GM12878 (cell line): ENCODE results near the gene FAM217B. TPM values are rescaled to one million over a fixed set of nuclear protein-coding genes. Genes with fewer than 3 reads are reported as not detected.
A peak's percentile ranks its signal among the peaks of the same experiment; 100 is the strongest.

Experiments
- ATAC-seq: fragments of 200-7000 bp; cut with Tn5 transposase; 3 replicates; pipeline ENCODE4 v1.9.1; 2020; ENCODE audit warnings: mild to moderate bottlenecking, moderate library complexity
- BruUV-seq: library from RNA; stranded (reverse); fragments of 400-500 nt; replicated peaks from 2 replicates; lab custom pipeline; 2021; lab: Mats Ljungman, UMichigan
- CTCF ChIA-PET: fragments of 300-600 bp; sonication (Branson Sonifier 250); formaldehyde crosslinking; extraction: SDS; loops from one replicate; lab custom pipeline; 2021; ENCODE audit warnings: inconsistent platforms; lab: Yijun Ruan, JAX
- POLR2A ChIA-PET: fragments of 350-600 bp; formaldehyde crosslinking; extraction: SDS; loops from one replicate; lab custom pipeline; 2021; ENCODE audit warnings: inconsistent platforms; lab: Charles Lee
- RAD21 ChIA-PET: fragments of 300-600 bp; sonication (Branson Sonifier 250); formaldehyde crosslinking; loops from one replicate; lab custom pipeline; 2023; ENCODE audit warnings: antibody characterized with exemption; ENCODE audit not compliant: unreplicated experiment; lab: Charles Lee
- SMC1A ChIA-PET: fragments of 300-600 bp; sonication (Branson Sonifier 250); formaldehyde crosslinking; loops from one replicate; lab custom pipeline; 2023; ENCODE audit not compliant: unreplicated experiment, uncharacterized antibody; lab: Charles Lee
- DNase-seq: peaks from one replicate; pipeline ENCODE4 v3.0.0-alpha.2; 2011; ENCODE audit warnings: low read depth, low spot score
- FAIRE-seq: peaks from 3 replicates; lab custom pipeline; 2011; peaks lifted over from hg19 to GRCh38; lab: Jason Lieb, UNC
- H2AFZ ChIP-seq: 2 replicates; pipeline ENCODE4 v1.6.0; 2011; ENCODE audit warnings: low read depth, low read length, control low read depth; ENCODE audit not compliant: control insufficient read depth
- H3K27ac ChIP-seq: 2 replicates; pipeline ENCODE4 v1.5.1; 2011; ENCODE audit warnings: control low read depth; ENCODE audit not compliant: control insufficient read depth, insufficient read depth
- H3K27me3 ChIP-seq, 2 experiments: replicated peaks in 1 of 2; 2 replicates each; pipeline versions ENCODE4 v1.6.0 to v1.6.1; 2011; ENCODE audit warnings: low read length in 1 of 2; ENCODE audit not compliant: control insufficient read depth in 2 of 2, insufficient read depth in 2 of 2
- H3K36me3 ChIP-seq, 2 experiments: 2 replicates each; pipeline ENCODE4 v1.5.1; 2011; ENCODE audit warnings: low read length in 1 of 2; ENCODE audit not compliant: control insufficient read depth in 2 of 2, insufficient read depth in 2 of 2
- H3K4me1 ChIP-seq: 2 replicates; pipeline ENCODE4 v1.6.1; 2011; ENCODE audit warnings: mild to moderate bottlenecking, low read length, moderate library complexity, mixed read lengths; ENCODE audit not compliant: control insufficient read depth, insufficient read depth
- H3K4me2 ChIP-seq: 2 replicates; pipeline ENCODE4 v1.6.0; 2011; ENCODE audit warnings: control low read depth; ENCODE audit not compliant: control insufficient read depth, insufficient read depth
- H3K4me3 ChIP-seq: fragments of 200-600 bp; sonication (generic); 2 replicates; pipeline ENCODE4 v1.5.1; 2016
- H3K79me2 ChIP-seq: 2 replicates; pipeline ENCODE4 v1.6.0; 2011; ENCODE audit warnings: low read length; ENCODE audit not compliant: control insufficient read depth, insufficient read depth
- H3K9ac ChIP-seq: 2 replicates; pipeline ENCODE4 v1.8.0; 2011; ENCODE audit warnings: low read length, control low read depth, mixed read lengths; ENCODE audit not compliant: control insufficient read depth, insufficient read depth
- H3K9me3 ChIP-seq: replicated peaks from 3 replicates; pipeline ENCODE4 v1.5.1; 2011; ENCODE audit warnings: mild to moderate bottlenecking, low read length; ENCODE audit not compliant: control insufficient read depth, insufficient read depth
- H4K20me1 ChIP-seq: 2 replicates; pipeline ENCODE4 v1.6.0; 2011; ENCODE audit not compliant: control insufficient read depth, insufficient read depth
- HDAC6 ChIP-seq: fragments of 200-600 bp; sonication (generic); IDR thresholded peaks from one replicate; pipeline ENCODE4 v1.8.0; 2017; ENCODE audit warnings: antibody characterized with exemption; ENCODE audit not compliant: unreplicated experiment
- HDGF ChIP-seq: fragments of 450-650 bp; IDR thresholded peaks from 2 replicates; pipeline ENCODE4 v1.6.1; 2016; ENCODE audit warnings: antibody characterized with exemption
- NRF1 ChIP-seq: conservative IDR thresholded peaks from 2 replicates; pipeline ENCODE4 v1.6.1; 2011; ENCODE audit warnings: mild to moderate bottlenecking, low read depth, low read length, improper control_type of control experiment
- POU2F2 ChIP-seq: IDR thresholded peaks from 3 replicates; pipeline ENCODE4 v1.6.1; 2011; ENCODE audit warnings: low read depth, mild to moderate bottlenecking, low read length, borderline replicate concordance
- TCF3 ChIP-seq: IDR thresholded peaks from 2 replicates; pipeline ENCODE4 v1.6.1; 2012; ENCODE audit warnings: low read depth, mild to moderate bottlenecking, low read length, borderline replicate concordance; ENCODE audit not compliant: insufficient read depth
- WGBS: methylation state at CpG from one replicate; pipeline ENCODE4 v1.1.6; 2016; ENCODE audit warnings: low lambda C conversion rate; ENCODE audit not compliant: insufficient replicate concordance, insufficient coverage; ENCODE audit errors: missing lambda C conversion rate; 5-methylcytosine and 5-hydroxymethylcytosine counted together
- in situ Hi-C: fragments of 300-500 bp; cut with MboI; formaldehyde crosslinking; loops from 9 replicates; pipeline ENCODE4 v1.14.3; 2018; ENCODE audit warnings: mixed read lengths
- intact Hi-C: fragments of 100-400 bp; cut with micrococcal nuclease; formaldehyde crosslinking; loops from one replicate; pipeline ENCODE4 v1.14.2; 2022; ENCODE audit not compliant: unreplicated experiment
- polyA plus RNA-seq, 11 experiments: library from polyadenylated mRNA; depleted of rRNA in 4 of 11; unstranded in 6 of 11; stranded (reverse) in 5 of 11; fragments of >200 nt; fragmentation: Nextera tagmentation in 4 of 11; fragmentation: Illumina TruSeq in 1 of 11; extraction: Ambion mirVana in 4 of 11; extraction: Trizol in 1 of 11; gene quantifications; 1 replicate in 1 of 11; 2 replicates in 10 of 11; pipeline versions ENCODE4 v1.2.1 to v1.2.3, GENCODE V29; 2011 to 2016; ENCODE audit warnings: inconsistent platforms in 2 of 11, missing spikeins in 2 of 11, low read depth in 1 of 11
- total RNA-seq, 4 experiments: library from RNA; depleted of rRNA in 3 of 4; stranded (reverse); fragments of >200 nt in 3 of 4; fragmentation: Illumina TruSeq in 1 of 4; extraction: Trizol in 1 of 4; gene quantifications; 2 replicates each; pipeline versions ENCODE4 v1.2.1 to v1.2.3, GENCODE V29; 2013 to 2021
- TF ChIP-seq, protein P1 (sequence below): fragments of 450-650 bp; IDR thresholded peaks from 2 replicates; pipeline ENCODE4 v1.6.1; 2017; ENCODE audit warnings: mild to moderate bottlenecking, moderate library complexity

FAM217B gene
- total and polyA plus RNA-seq, 10 of the 15 experiments (the other 5 are each of a cell fraction or from before 2014, with no cell fraction given): 6.3 to 18.3 (median 10.6) TPM

DNA sequence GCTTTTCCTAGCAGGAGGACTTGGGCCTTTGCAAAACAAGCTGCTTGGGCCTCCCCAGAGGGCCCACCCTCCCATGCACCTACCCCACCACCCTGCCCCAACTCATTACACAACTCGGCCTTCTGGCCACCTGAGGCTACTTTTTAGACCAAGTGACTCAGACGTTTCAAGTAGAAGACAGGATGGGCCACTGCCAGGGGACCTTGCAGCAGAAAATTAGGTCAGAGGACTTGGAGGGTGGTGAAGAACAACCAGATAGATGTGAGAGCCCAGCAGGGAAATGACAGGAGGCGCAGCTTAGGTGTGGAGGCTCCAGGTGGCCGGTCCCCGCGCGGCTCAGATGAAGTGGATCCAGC lies 1.5 kb upstream of the FAM217B start:
- POLR2A ChIA-PET: no interaction called here
- in situ Hi-C loops: no loop called here
- intact Hi-C loops: no loop called here
- Histone ChIP-seq H4K20me1 (no peaks in the 10 kb centered on the region), H3K9ac (no peak overlapping the region), H3K36me3 (no peaks in the 10 kb centered on the region; a peak in 1 of 4 replicates), H3K4me1 (peaks cover 10% of the 10 kb centered on the region), H3K4me3 (peak overlapping the region; percentile 99; the same call in 1 of the 2 replicates), H3K27ac (no peak overlapping the region), H3K27me3 (no peaks in the 10 kb centered on the region), H2AFZ (no peak overlapping the region), H3K79me2 (peaks cover 14% of the 10 kb centered on the region), H3K4me2 (peak overlapping the region; percentile 81), H3K9me3 (no peaks in the 10 kb centered on the region)
- SMC1A ChIA-PET: interaction anchor here (0.9 to 1.4 kb wide), 2 partner anchors 11 kb away, joined by 3 read pairs; no protein-coding TSS in a partner anchor
- CTCF ChIA-PET: interaction anchor here (1.5 to 9.5 kb wide), 2 partner anchors 11 to 16 kb away, joined by 4 to 173 read pairs; no protein-coding TSS in a partner anchor
- 91% methylated on average over 7 of the region's 7 CpGs for WGBS
- DNase-seq: no peak
- no peak for ATAC-seq
- BruUV-seq: no TSS peak
- no peak for FAIRE-seq
- TF ChIP-seq HDGF: no peak
- no peak for TF ChIP-seq TCF3
- TF ChIP-seq, protein P1, sequence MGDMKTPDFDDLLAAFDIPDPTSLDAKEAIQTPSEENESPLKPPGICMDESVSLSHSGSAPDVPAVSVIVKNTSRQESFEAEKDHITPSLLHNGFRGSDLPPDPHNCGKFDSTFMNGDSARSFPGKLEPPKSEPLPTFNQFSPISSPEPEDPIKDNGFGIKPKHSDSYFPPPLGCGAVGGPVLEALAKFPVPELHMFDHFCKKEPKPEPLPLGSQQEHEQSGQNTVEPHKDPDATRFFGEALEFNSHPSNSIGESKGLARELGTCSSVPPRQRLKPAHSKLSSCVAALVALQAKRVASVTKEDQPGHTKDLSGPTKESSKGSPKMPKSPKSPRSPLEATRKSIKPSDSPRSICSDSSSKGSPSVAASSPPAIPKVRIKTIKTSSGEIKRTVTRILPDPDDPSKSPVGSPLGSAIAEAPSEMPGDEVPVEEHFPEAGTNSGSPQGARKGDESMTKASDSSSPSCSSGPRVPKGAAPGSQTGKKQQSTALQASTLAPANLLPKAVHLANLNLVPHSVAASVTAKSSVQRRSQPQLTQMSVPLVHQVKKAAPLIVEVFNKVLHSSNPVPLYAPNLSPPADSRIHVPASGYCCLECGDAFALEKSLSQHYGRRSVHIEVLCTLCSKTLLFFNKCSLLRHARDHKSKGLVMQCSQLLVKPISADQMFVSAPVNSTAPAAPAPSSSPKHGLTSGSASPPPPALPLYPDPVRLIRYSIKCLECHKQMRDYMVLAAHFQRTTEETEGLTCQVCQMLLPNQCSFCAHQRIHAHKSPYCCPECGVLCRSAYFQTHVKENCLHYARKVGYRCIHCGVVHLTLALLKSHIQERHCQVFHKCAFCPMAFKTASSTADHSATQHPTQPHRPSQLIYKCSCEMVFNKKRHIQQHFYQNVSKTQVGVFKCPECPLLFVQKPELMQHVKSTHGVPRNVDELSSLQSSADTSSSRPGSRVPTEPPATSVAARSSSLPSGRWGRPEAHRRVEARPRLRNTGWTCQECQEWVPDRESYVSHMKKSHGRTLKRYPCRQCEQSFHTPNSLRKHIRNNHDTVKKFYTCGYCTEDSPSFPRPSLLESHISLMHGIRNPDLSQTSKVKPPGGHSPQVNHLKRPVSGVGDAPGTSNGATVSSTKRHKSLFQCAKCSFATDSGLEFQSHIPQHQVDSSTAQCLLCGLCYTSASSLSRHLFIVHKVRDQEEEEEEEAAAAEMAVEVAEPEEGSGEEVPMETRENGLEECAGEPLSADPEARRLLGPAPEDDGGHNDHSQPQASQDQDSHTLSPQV: no peak
- no peak for TF ChIP-seq POU2F2
- TF ChIP-seq NRF1: no peak
- no peak for TF ChIP-seq HDAC6
- RAD21 ChIA-PET: interaction anchor here (1.8 kb wide), 1 partner anchor 10 kb away, joined by 4 read pairs; no protein-coding TSS in a partner anchor
